HepG2 (cell line): ENCODE results near the gene NFATC3. TPM values are rescaled to one million over a fixed set of nuclear protein-coding genes. Genes with fewer than 3 reads are reported as not detected.

Experiments used
- ATM ChIP-seq: fragments of 450-650 bp; IDR thresholded peaks from 2 replicates; pipeline ENCODE4 v1.7.1; 2017; ENCODE audit warnings: mild to moderate bottlenecking, borderline replicate concordance
- CREM ChIP-seq, 2 experiments: sonication (generic) in 1 of 2; formaldehyde crosslinking in 1 of 2; IDR thresholded peaks; 2 replicates each; pipeline versions ENCODE4 v1.4.0 to v1.6.1; 2016 to 2020; ENCODE audit warnings: antibody characterized with exemption in 1 of 2, mild to moderate bottlenecking in 1 of 2, missing genetic modification reagents in 1 of 2
- ISL2 ChIP-seq: sonication (generic); formaldehyde crosslinking; IDR thresholded peaks from 2 replicates; pipeline ENCODE4 v1.5.0; 2020; ENCODE audit warnings: missing genetic modification reagents
- SMAD1 ChIP-seq: sonication (generic); formaldehyde crosslinking; IDR thresholded peaks from 2 replicates; pipeline ENCODE4 v1.4.0; 2020; ENCODE audit warnings: missing genetic modification reagents, low read depth, mild to moderate bottlenecking, borderline replicate concordance
- SRSF1 ChIP-seq: fragments of 200-400 bp; formaldehyde crosslinking; optimal IDR thresholded peaks from 2 replicates; pipeline ENCODE3; 2017; ENCODE audit warnings: mild to moderate bottlenecking, low read depth, low read length, moderate library complexity
- SSRP1 ChIP-seq: IDR thresholded peaks from 2 replicates; pipeline ENCODE4 v1.6.1; 2016; ENCODE audit warnings: control low read depth
- TARDBP ChIP-seq: sonication (generic); formaldehyde crosslinking; IDR thresholded peaks from 2 replicates; pipeline ENCODE4 v1.8.0; 2022; ENCODE audit warnings: mild to moderate bottlenecking, missing genetic modification reagents
- TFE3 ChIP-seq: IDR thresholded peaks from 2 replicates; pipeline ENCODE4 v1.6.1; 2016
- ZBTB2 ChIP-seq: sonication (generic); formaldehyde crosslinking; IDR thresholded peaks from 2 replicates; pipeline ENCODE4 v1.8.0; 2022; ENCODE audit warnings: low read depth, missing genetic modification reagents
- ZBTB3 ChIP-seq: sonication (generic); formaldehyde crosslinking; IDR thresholded peaks from 2 replicates; pipeline ENCODE4 v1.4.0; 2020; ENCODE audit warnings: low read depth, mild to moderate bottlenecking, moderate library complexity, missing genetic modification reagents, borderline replicate concordance
- ZNF253 ChIP-seq: sonication (generic); formaldehyde crosslinking; IDR thresholded peaks from 2 replicates; pipeline ENCODE4 v1.8.0; 2022; ENCODE audit warnings: mild to moderate bottlenecking, missing genetic modification reagents, borderline replicate concordance
- ZNF343 ChIP-seq: sonication (generic); formaldehyde crosslinking; IDR thresholded peaks from 2 replicates; pipeline ENCODE4 v1.4.0; 2020; ENCODE audit warnings: mild to moderate bottlenecking, missing genetic modification reagents
- ZNF629 ChIP-seq: sonication (generic); formaldehyde crosslinking; conservative IDR thresholded peaks from 2 replicates; pipeline ENCODE4 v1.5.0; 2020; ENCODE audit warnings: missing genetic modification reagents
- ZNF883 ChIP-seq: sonication (generic); formaldehyde crosslinking; IDR thresholded peaks from 2 replicates; pipeline ENCODE4 v1.5.1; 2020; ENCODE audit warnings: mild to moderate bottlenecking, missing genetic modification reagents; ENCODE audit errors: not compliant biosample characterization
- polyA plus RNA-seq, 8 experiments: library from polyadenylated mRNA; depleted of rRNA in 3 of 8; stranded (reverse) in 7 of 8; unstranded in 1 of 8; fragments of >200 nt; fragmentation: Illumina TruSeq in 4 of 8; extraction: Trizol in 4 of 8; gene quantifications; 2 replicates each; pipeline versions ENCODE4 v1.2.1 to v1.2.3, GENCODE V29; 2011 to 2016; ENCODE audit warnings: low read depth in 4 of 8, missing spikeins in 1 of 8, mixed read lengths in 1 of 8; ENCODE audit not compliant: insufficient read depth in 1 of 8
- total RNA-seq, 5 experiments: library from RNA; depleted of rRNA; stranded (reverse); fragments of >200 nt; fragmentation: Illumina TruSeq; extraction: Trizol; gene quantifications; 2 replicates each; pipeline ENCODE4 v1.2.3, GENCODE V29; 2016; ENCODE audit warnings: low read depth in 1 of 5
- TF ChIP-seq, protein P1 (sequence below): sonication (generic); formaldehyde crosslinking; IDR thresholded peaks from 2 replicates; pipeline ENCODE4 v1.9.0; 2021; ENCODE audit warnings: missing genetic modification reagents, borderline replicate concordance
- TF ChIP-seq, protein P2 (sequence below): sonication (generic); formaldehyde crosslinking; conservative IDR thresholded peaks from 2 replicates; pipeline ENCODE4 v1.8.0; 2022; ENCODE audit warnings: low read depth, missing genetic modification reagents
- TF ChIP-seq, protein P3 (sequence below): sonication (generic); formaldehyde crosslinking; IDR thresholded peaks from 2 replicates; pipeline ENCODE4 v1.4.0; 2020; ENCODE audit warnings: missing genetic modification reagents
- TF ChIP-seq, protein P4 (sequence below): sonication (generic); formaldehyde crosslinking; IDR thresholded peaks from 2 replicates; pipeline ENCODE4 v1.8.0; 2022; ENCODE audit warnings: missing genetic modification reagents, low read depth, mild to moderate bottlenecking, borderline replicate concordance

The NFATC3 gene
- total and polyA plus RNA-seq, 2 of the 13 experiments (the other 11 are each of a cell fraction or from before 2014, with no cell fraction given) = 52.6 to 62.7 TPM

DNA sequence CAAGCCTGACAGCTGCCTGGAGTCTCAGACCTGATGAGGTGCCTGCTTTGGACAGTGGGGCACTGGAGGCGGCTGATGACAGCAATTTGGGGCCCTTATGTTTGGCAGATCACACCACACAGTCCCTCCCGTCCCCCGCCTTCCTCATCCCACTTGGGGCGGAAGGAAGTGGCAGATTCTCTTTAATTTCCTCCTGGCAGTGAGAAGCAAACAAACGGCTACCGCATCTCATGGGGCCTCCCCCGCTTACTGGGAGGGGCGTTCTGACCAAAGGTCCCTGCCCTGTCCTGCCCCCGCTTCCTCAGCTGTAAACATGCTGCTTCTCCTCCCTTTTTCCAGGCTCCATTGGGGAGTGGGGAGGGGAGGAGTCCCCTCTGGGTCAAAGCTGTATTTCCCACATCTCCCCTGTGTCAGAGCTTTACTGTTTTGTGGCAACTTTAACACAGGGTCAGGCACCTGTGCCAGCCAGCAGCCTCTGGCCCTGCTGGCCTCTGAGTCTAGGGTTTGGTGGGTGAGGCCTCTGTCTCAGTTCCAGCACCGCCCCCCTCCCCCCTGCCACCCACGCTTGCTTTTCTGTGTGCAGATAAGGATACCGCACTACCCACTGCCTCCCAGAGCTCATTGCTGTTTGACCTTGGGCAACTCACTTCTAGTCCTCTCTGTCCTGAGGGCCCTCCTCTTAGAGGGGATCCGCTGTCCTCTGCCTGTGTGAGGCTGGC lies 5.4 kb upstream of the NFATC3 start (continued):
- peak; percentile 100 for TF ChIP-seq TARDBP (CRISPR knock-in tag)
- TF ChIP-seq ZNF629 = peak; percentile 38
- peak; percentile 83 for TF ChIP-seq CREM (IDR thresholded peaks at IDR 0.05)
- TF ChIP-seq CREM (CRISPR knock-in tag; IDR thresholded peaks at IDR 0.05) = no peak
- TF ChIP-seq, protein P1, sequence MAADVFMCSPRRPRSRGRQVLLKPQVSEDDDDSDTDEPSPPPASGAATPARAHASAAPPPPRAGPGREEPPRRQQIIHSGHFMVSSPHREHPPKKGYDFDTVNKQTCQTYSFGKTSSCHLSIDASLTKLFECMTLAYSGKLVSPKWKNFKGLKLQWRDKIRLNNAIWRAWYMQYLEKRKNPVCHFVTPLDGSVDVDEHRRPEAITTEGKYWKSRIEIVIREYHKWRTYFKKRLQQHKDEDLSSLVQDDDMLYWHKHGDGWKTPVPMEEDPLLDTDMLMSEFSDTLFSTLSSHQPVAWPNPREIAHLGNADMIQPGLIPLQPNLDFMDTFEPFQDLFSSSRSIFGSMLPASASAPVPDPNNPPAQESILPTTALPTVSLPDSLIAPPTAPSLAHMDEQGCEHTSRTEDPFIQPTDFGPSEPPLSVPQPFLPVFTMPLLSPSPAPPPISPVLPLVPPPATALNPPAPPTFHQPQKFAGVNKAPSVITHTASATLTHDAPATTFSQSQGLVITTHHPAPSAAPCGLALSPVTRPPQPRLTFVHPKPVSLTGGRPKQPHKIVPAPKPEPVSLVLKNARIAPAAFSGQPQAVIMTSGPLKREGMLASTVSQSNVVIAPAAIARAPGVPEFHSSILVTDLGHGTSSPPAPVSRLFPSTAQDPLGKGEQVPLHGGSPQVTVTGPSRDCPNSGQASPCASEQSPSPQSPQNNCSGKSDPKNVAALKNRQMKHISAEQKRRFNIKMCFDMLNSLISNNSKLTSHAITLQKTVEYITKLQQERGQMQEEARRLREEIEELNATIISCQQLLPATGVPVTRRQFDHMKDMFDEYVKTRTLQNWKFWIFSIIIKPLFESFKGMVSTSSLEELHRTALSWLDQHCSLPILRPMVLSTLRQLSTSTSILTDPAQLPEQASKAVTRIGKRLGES (CRISPR knock-in tag) = no peak
- peak; percentile 78 for TF ChIP-seq ZBTB2 (CRISPR knock-in tag)
- peak; percentile 88; the same call in 1 of the 2 replicates for TF ChIP-seq ZNF253 (CRISPR knock-in tag)
- TF ChIP-seq SRSF1 = peak; percentile 90
- TF ChIP-seq, protein P2, sequence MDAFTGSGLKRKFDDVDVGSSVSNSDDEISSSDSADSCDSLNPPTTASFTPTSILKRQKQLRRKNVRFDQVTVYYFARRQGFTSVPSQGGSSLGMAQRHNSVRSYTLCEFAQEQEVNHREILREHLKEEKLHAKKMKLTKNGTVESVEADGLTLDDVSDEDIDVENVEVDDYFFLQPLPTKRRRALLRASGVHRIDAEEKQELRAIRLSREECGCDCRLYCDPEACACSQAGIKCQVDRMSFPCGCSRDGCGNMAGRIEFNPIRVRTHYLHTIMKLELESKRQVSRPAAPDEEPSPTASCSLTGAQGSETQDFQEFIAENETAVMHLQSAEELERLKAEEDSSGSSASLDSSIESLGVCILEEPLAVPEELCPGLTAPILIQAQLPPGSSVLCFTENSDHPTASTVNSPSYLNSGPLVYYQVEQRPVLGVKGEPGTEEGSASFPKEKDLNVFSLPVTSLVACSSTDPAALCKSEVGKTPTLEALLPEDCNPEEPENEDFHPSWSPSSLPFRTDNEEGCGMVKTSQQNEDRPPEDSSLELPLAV = no peak
- TF ChIP-seq ATM = no peak
- TF ChIP-seq SSRP1 (CRISPR knock-in tag) = no peak; the same call in 1 of the 2 replicates
- peak; percentile 88 for TF ChIP-seq TFE3
- TF ChIP-seq, protein P3, sequence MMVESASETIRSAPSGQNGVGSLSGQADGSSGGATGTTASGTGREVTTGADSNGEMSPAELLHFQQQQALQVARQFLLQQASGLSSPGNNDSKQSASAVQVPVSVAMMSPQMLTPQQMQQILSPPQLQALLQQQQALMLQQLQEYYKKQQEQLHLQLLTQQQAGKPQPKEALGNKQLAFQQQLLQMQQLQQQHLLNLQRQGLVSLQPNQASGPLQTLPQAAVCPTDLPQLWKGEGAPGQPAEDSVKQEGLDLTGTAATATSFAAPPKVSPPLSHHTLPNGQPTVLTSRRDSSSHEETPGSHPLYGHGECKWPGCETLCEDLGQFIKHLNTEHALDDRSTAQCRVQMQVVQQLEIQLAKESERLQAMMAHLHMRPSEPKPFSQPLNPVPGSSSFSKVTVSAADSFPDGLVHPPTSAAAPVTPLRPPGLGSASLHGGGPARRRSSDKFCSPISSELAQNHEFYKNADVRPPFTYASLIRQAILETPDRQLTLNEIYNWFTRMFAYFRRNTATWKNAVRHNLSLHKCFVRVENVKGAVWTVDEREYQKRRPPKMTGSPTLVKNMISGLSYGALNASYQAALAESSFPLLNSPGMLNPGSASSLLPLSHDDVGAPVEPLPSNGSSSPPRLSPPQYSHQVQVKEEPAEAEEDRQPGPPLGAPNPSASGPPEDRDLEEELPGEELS (CRISPR knock-in tag) = peak; percentile 100
- peak; percentile 98; the same call in 1 of the 2 replicates for TF ChIP-seq ZBTB3 (CRISPR knock-in tag)
- TF ChIP-seq, protein P4, sequence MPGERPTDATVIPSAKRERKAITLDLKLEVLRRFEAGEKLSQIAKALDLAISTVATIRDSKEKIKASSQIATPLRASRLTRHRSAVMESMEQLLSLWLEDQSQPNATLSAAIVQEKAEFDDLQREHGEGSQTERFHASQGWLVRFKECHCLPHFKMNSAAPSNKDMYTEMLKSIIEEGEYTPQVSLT (CRISPR knock-in tag) = no peak
- TF ChIP-seq ZNF883 (CRISPR knock-in tag) = no peak
- peak; percentile 95 for TF ChIP-seq ISL2 (CRISPR knock-in tag)
- peak; percentile 86; the same call in 1 of the 2 replicates for TF ChIP-seq SMAD1 (CRISPR knock-in tag)
- TF ChIP-seq ZNF343 (CRISPR knock-in tag) = no peak; the same call in 1 of the 2 replicates
